ENCODE measurements around the gene RAP2C.
"Not testable (repeated sequence)": the region's sequence is repeated elsewhere in the genome, so short reads cannot be mapped to it uniquely, and the experiment has no call there.

RAP2C gene

DNA sequence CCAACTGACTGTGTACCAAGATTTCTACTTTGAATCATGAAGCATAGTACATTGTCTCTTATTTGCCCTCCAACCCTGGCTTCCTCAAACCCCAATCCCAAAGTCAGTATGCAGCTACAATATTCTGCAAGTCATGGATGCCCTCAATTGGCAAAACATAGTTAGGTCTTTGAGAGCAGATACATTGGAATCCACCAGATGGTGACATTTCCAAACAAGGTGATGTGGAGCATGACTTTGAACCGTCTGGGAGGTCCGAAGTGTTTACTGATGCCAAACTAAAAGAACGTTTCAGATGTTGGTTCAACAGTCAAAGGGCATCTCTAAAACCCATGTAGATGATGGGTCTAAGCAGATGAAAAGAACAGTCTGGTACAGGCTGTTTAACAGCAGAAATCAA is 47.8 kb downstream of the RAP2C start:
- Histone ChIP-seq H3K27me3 (ENCODE audit: control insufficient read depth in 1 of 2, insufficient read depth in 2 of 2, low read length in 2 of 2) (peaks cover 0 to 9% of the 10 kb centered on the region in 2 donors), H3K9me3 (ENCODE audit: control insufficient read depth in 2 of 2, low read length in 2 of 2) (no peaks in the 10 kb centered on the region), H3K4me1 (ENCODE audit: control insufficient read depth, insufficient read depth, low read length) (no peaks in the 10 kb centered on the region), H3K4me3 (ENCODE audit: low read length in 2 of 2) (no peak overlapping the region), H3K36me3 (ENCODE audit: control insufficient read depth in 2 of 2, insufficient read depth in 2 of 2, low read length in 2 of 2) (no peaks in the 10 kb centered on the region), H3K9ac (ENCODE audit: low read length in 2 of 2) (no peak overlapping the region), H3K27ac (ENCODE audit: low read length) (no peak overlapping the region)

DNA sequence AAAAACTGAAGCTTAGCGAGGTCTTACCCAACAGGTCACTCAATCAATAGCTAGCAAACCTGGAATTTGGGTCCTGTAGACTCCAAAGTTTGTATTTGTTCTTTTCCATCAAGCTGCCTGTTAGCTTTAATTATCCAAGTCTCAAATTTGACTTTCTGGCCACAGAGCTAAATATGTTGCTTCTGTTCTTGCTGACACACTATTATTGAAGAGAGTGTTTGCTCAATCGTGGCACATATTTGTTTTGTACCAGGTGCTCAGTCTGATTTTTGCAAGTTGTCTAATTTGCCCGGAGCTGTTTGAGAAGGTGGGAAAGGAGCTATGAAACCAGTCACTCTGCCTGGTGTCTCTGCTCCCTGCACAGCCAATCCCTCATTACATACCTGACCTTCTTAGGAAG is 49.7 kb downstream of the RAP2C start:
- Histone ChIP-seq H3K27ac (ENCODE audit: low read length) (no peak overlapping the region), H3K4me3 (ENCODE audit: low read length in 2 of 2) (no peak overlapping the region), H3K36me3 (ENCODE audit: control insufficient read depth in 2 of 2, insufficient read depth in 2 of 2, low read length in 2 of 2) (no peaks in the 10 kb centered on the region), H3K9ac (ENCODE audit: low read length in 2 of 2) (no peak overlapping the region), H3K9me3 (ENCODE audit: control insufficient read depth in 2 of 2, low read length in 2 of 2) (peaks cover 0 to 5% of the 10 kb centered on the region in 2 donors), H3K4me1 (ENCODE audit: control insufficient read depth, insufficient read depth, low read length) (no peaks in the 10 kb centered on the region), H3K27me3 (ENCODE audit: control insufficient read depth in 1 of 2, insufficient read depth in 2 of 2, low read length in 2 of 2) (peaks cover 0 to 9% of the 10 kb centered on the region in 2 donors)

DNA sequence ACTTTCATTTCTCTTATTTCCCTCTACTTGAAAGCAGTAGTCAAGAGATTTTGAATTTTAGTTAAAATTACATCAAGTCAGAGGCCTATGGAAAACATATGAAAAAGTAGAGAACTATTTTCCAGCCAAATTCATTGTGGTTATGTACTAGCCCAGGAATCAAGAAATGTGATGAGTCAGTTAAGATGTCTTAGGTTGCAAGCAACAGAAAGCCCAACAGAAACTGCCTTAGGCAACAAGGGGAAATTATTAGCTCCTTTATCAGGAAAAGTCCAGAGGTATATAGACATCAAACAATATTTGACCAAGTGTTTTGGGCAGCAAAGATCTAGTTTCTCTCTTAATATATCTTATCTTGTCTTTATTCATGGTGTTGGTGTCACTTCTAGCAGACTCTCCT is 53.6 kb downstream of the RAP2C start:
- Histone ChIP-seq H3K36me3 (ENCODE audit: control insufficient read depth in 2 of 2, insufficient read depth in 2 of 2, low read length in 2 of 2) (no peaks in the 10 kb centered on the region), H3K4me3 (ENCODE audit: low read length in 2 of 2) (no peak overlapping the region), H3K9ac (ENCODE audit: low read length in 2 of 2) (no peak overlapping the region), H3K27ac (ENCODE audit: low read length) (no peak overlapping the region), H3K27me3 (ENCODE audit: control insufficient read depth in 1 of 2, insufficient read depth in 2 of 2, low read length in 2 of 2) (peaks cover 0 to 3% of the 10 kb centered on the region in 2 donors), H3K4me1 (ENCODE audit: control insufficient read depth, insufficient read depth, low read length) (no peaks in the 10 kb centered on the region), H3K9me3 (ENCODE audit: control insufficient read depth in 2 of 2, low read length in 2 of 2) (peaks cover 0 to 8% of the 10 kb centered on the region in 2 donors)

DNA sequence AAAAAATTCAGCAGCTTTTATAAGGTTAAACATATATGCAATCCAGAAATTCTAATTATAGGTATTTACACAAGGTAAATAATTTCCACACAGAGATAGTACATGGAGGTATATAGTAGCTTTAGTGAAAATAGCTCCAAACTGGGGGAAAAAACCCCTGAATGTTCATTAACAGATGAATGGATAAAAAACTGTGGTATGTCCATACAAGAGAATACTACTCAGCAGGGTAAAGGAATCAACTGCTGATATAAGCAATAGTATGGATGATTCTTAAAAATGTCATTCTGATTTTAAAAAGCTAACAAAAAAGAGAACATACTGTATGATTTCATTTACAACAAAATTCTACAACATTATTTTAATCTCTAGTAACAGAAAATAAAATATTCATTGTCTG is 54.2 kb downstream of the RAP2C start:
- peaks cover 0 to 3% of the 10 kb centered on the region in 2 donors for H3K27me3 ChIP-seq (ENCODE audit: control insufficient read depth in 1 of 2, insufficient read depth in 2 of 2, low read length in 2 of 2)
- peaks cover 0 to 8% of the 10 kb centered on the region in 2 donors for H3K9me3 ChIP-seq (ENCODE audit: control insufficient read depth in 2 of 2, low read length in 2 of 2)
- no peak overlapping the region for H3K27ac ChIP-seq (ENCODE audit: low read length)
- no peaks in the 10 kb centered on the region for H3K4me1 ChIP-seq (ENCODE audit: control insufficient read depth, insufficient read depth, low read length)
- H3K4me3 ChIP-seq (ENCODE audit: low read length in 2 of 2): no peak overlapping the region
- no peaks in the 10 kb centered on the region for H3K36me3 ChIP-seq (ENCODE audit: control insufficient read depth in 2 of 2, insufficient read depth in 2 of 2, low read length in 2 of 2)
- no peak overlapping the region for H3K9ac ChIP-seq (ENCODE audit: low read length in 2 of 2)

DNA sequence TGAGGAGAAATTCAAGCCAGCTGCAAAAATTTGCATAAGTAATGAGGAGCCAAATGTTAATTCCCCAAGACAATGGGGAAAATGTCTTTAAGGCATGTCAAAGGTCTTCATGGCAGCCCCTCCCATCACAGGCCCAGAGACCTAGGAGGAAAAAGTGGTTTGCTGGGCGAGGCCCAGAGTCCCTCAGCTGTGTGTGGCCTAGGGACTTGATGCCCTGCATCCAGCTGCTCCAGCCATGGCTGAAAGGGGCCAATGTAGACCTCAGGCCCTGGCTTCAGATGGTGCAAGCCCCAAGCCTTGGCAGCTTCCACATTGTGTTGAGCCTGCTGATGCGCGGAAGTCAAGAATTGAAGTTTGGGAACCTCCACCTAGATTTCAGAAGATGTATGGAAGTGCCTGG is 56.2 kb downstream of the RAP2C start:
- not testable (repeated sequence) for H3K27me3 ChIP-seq (ENCODE audit: control insufficient read depth in 1 of 2, insufficient read depth in 2 of 2, low read length in 2 of 2); H3K9ac ChIP-seq (ENCODE audit: low read length in 2 of 2); H3K36me3 ChIP-seq (ENCODE audit: control insufficient read depth in 2 of 2, insufficient read depth in 2 of 2, low read length in 2 of 2); H3K27ac ChIP-seq (ENCODE audit: low read length); H3K9me3 ChIP-seq (ENCODE audit: control insufficient read depth in 2 of 2, low read length in 2 of 2); H3K4me1 ChIP-seq (ENCODE audit: control insufficient read depth, insufficient read depth, low read length); H3K4me3 ChIP-seq (ENCODE audit: low read length in 2 of 2)

DNA sequence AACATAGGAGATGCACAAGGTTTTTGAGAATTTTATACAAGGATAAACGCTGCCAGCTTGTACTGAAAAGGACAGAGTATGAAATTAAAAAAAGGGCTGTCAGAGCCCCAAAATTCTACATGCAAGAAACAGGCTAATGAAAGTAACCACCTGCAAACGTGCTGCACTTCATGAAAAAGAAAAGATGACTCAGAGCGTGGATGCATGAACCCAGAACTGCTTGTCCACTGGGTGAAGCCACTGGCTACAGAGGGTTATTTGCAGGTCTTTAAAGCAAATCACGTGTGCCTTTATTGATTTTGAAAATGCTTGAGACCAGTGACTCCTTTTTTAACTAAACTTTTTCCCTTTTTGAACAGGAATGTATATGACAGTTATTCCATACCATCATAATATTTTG is 66.1 kb downstream of the RAP2C start:
- Histone ChIP-seq H3K4me3 (ENCODE audit: low read length in 2 of 2) (no peak overlapping the region), H3K9me3 (ENCODE audit: control insufficient read depth in 2 of 2, low read length in 2 of 2) (no peaks in the 10 kb centered on the region), H3K27ac (ENCODE audit: low read length) (no peak overlapping the region), H3K9ac (ENCODE audit: low read length in 2 of 2) (no peak overlapping the region), H3K36me3 (ENCODE audit: control insufficient read depth in 2 of 2, insufficient read depth in 2 of 2, low read length in 2 of 2) (no peaks in the 10 kb centered on the region), H3K4me1 (ENCODE audit: control insufficient read depth, insufficient read depth, low read length) (no peaks in the 10 kb centered on the region), H3K27me3 (ENCODE audit: control insufficient read depth in 1 of 2, insufficient read depth in 2 of 2, low read length in 2 of 2) (peaks cover 0 to 2% of the 10 kb centered on the region in 2 donors)

Measured in stomach smooth muscle (tissue), 2 donors.